K562 (cell line): Measurements from ENCODE around the gene CCDC74B. TPM values are rescaled to one million over a fixed set of nuclear protein-coding genes. Genes with fewer than 3 reads are reported as not detected.
A peak's percentile ranks its signal among the peaks of the same experiment; 100 is the strongest.
"Not testable (repeated sequence)": the region's sequence is repeated elsewhere in the genome, so short reads cannot be mapped to it uniquely, and the experiment has no call there.

Experiments used
- CREB1 ChIP-seq, 2 experiments: sonication (generic) in 1 of 2; formaldehyde crosslinking in 1 of 2; IDR thresholded peaks; 2 replicates each; pipeline versions ENCODE4 v1.6.1 to v1.8.0; 2012 to 2022; ENCODE audit warnings: inconsistent platforms in 1 of 2, mild to moderate bottlenecking in 1 of 2, missing genetic modification reagents in 1 of 2, moderate library complexity in 1 of 2
- CTBP1 ChIP-seq: fragments of 450-650 bp; IDR thresholded peaks from 2 replicates; pipeline ENCODE4 v1.6.1; 2016; ENCODE audit warnings: borderline replicate concordance
- EP300 ChIP-seq: IDR thresholded peaks from 2 replicates; pipeline ENCODE4 v1.6.1; 2012; ENCODE audit warnings: low read length, improper control_type of control experiment
- ESRRA ChIP-seq: fragments of 450-650 bp; IDR thresholded peaks from 2 replicates; pipeline ENCODE4 v1.6.1; 2014; ENCODE audit warnings: low read depth, mild to moderate bottlenecking, moderate library complexity, borderline replicate concordance
- FOSL1 ChIP-seq: fragments of 200-800 bp; sonication (Bioruptor generic); conservative IDR thresholded peaks from 2 replicates; pipeline ENCODE4 v1.6.1; 2016; ENCODE audit warnings: missing genetic modification characterization, missing compliant biosample characterization
- HNRNPL ChIP-seq: fragments of 200-400 bp; formaldehyde crosslinking; IDR thresholded peaks from 2 replicates; pipeline ENCODE4 v1.6.1; 2017; ENCODE audit warnings: low read depth, mild to moderate bottlenecking, low read length
- KLF1 ChIP-seq: fragments of 450-650 bp; IDR thresholded peaks from 2 replicates; pipeline ENCODE4 v1.6.1; 2016; ENCODE audit warnings: missing genetic modification characterization, missing compliant biosample characterization
- PHF8 ChIP-seq: fragments of 200-600 bp; sonication (generic); IDR thresholded peaks from 2 replicates; pipeline ENCODE4 v1.6.1; 2012; ENCODE audit warnings: mixed run types, mild to moderate bottlenecking, inconsistent platforms, low read length, moderate library complexity, borderline replicate concordance
- POLR2B ChIP-seq: fragments of 450-650 bp; IDR thresholded peaks from 2 replicates; pipeline ENCODE4 v1.6.1; 2018; ENCODE audit warnings: low read depth; ENCODE audit not compliant: partially characterized antibody
- RB1 ChIP-seq: fragments of 450-650 bp; IDR thresholded peaks from 2 replicates; pipeline ENCODE4 v1.6.1; 2017; ENCODE audit warnings: low read depth, mild to moderate bottlenecking
- RBM25 ChIP-seq: fragments of 200-400 bp; formaldehyde crosslinking; IDR thresholded peaks from 2 replicates; pipeline ENCODE4 v1.6.1; 2018; ENCODE audit warnings: low read length, low read depth, moderate library complexity; ENCODE audit not compliant: severe bottlenecking
- SMC3 ChIP-seq: conservative IDR thresholded peaks from 2 replicates; pipeline ENCODE4 v1.6.1; 2011; ENCODE audit warnings: low read depth, low read length, improper control_type of control experiment; ENCODE audit not compliant: insufficient read depth
- SRSF1 ChIP-seq: fragments of 200-400 bp; formaldehyde crosslinking; IDR thresholded peaks from 2 replicates; pipeline ENCODE4 v1.6.1; 2017; ENCODE audit warnings: mild to moderate bottlenecking, low read depth, low read length, moderate library complexity
- TBP ChIP-seq: optimal IDR thresholded peaks from 2 replicates; pipeline ENCODE3; 2011; ENCODE audit warnings: low read depth, low read length, improper control_type of control experiment
- TEAD1 ChIP-seq, 2 experiments: fragments of 450-650 bp in 1 of 2; sonication (generic) in 1 of 2; formaldehyde crosslinking; IDR thresholded peaks; 2 replicates each; pipeline versions ENCODE4 v1.4.0 to v1.8.0; 2020 to 2022; ENCODE audit warnings: mild to moderate bottlenecking in 2 of 2, missing genetic modification reagents in 1 of 2
- polyA plus RNA-seq, 8 experiments: library from polyadenylated mRNA; depleted of rRNA in 4 of 8; stranded (reverse) in 5 of 8; unstranded in 3 of 8; fragments of >200 nt; fragmentation: Nextera tagmentation in 2 of 8; fragmentation: Illumina TruSeq in 1 of 8; extraction: Ambion mirVana in 2 of 8; extraction: Trizol in 1 of 8; gene quantifications; 2 replicates each; pipeline versions ENCODE4 v1.2.1 to v1.2.3, GENCODE V29; 2011 to 2014; ENCODE audit warnings: inconsistent platforms in 1 of 8, missing spikeins in 1 of 8
- total RNA-seq, 7 experiments: library from RNA; depleted of rRNA in 6 of 7; stranded (reverse); fragments of >200 nt in 6 of 7; fragmentation: Illumina TruSeq in 2 of 7; extraction: Trizol in 2 of 7; gene quantifications; 2 replicates each; pipeline versions ENCODE4 v1.2.1 to v1.2.3, GENCODE V29; 2011 to 2021; ENCODE audit warnings: low replicate concordance in 1 of 7
- TF ChIP-seq, protein P1 (sequence below), 2 experiments: IDR thresholded peaks; 2 replicates each; pipeline ENCODE4 v1.6.1; 2011; ENCODE audit warnings: borderline replicate concordance in 1 of 2, control low read depth in 1 of 2, low read depth in 1 of 2, low read length in 1 of 2, mild to moderate bottlenecking in 1 of 2, mixed read lengths in 1 of 2, moderate library complexity in 1 of 2; ENCODE audit not compliant: insufficient read depth in 1 of 2, insufficient read length in 1 of 2, poor library complexity in 1 of 2, severe bottlenecking in 1 of 2; ENCODE audit errors: extremely low read depth in 1 of 2
- TF ChIP-seq, protein P2 (sequence below): fragments of 200-800 bp; sonication (Bioruptor generic); IDR thresholded peaks from 2 replicates; pipeline ENCODE4 v1.6.1; 2017; ENCODE audit warnings: missing genetic modification characterization, missing compliant biosample characterization
- TF ChIP-seq, protein P3 (sequence below): fragments of 250-450 bp; sonication (Bioruptor Pico); IDR thresholded peaks from 2 replicates; pipeline ENCODE4 v1.4.0; 2020

CCDC74B gene
- total and polyA plus RNA-seq, 9 of the 15 experiments (the other 6 are each of a cell fraction or from before 2014, with no cell fraction given) = 0.04 to 1.5 (median 0.52) TPM; not detected in 1

DNA sequence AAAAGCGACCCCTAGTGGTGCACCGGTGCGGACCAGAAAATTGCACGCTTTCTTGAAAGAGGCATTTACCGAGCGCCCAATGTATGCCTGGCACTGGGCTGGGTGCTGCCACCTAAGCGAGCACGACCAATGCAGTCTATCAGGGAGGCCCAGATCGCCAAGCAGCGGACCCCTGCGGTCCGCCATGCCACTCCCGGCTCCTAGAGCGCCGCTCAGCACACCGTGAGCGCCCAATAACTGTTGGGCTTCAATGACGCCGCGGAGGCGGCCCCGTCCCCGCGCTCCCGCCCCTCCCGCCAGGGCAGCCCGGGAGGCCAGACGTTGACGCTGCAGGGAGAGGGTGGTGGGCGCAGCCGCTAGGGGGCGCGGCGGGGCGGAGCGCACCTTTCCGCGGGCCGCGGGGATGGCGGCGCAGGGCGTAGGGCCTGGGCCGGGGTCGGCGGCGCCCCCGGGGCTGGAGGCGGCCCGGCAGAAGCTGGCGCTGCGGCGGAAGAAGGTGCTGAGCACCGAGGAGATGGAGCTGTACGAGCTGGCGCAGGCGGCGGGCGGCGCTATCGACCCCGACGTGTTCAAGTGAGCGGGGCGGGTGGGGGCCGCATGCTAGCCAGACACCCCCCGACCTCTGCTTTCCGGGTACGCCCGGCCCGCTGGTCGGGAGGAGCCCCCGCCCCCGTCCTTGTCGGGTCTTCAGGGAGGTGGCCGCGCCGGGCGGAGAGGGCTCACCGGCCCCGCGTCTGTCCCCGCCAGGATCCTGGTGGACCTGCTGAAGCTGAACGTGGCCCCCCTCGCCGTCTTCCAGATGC, 37.2 kb upstream of the CCDC74B start, which contains the start of gene MZT2B (continued):
- TF ChIP-seq, protein P1, sequence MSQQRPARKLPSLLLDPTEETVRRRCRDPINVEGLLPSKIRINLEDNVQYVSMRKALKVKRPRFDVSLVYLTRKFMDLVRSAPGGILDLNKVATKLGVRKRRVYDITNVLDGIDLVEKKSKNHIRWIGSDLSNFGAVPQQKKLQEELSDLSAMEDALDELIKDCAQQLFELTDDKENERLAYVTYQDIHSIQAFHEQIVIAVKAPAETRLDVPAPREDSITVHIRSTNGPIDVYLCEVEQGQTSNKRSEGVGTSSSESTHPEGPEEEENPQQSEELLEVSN (IDR thresholded peaks at IDR 0.05; ENCODE audit: borderline replicate concordance in 1 of 2, extremely low read depth in 1 of 2, insufficient read depth in 1 of 2, insufficient read length in 1 of 2, low read depth in 1 of 2, low read length in 1 of 2, poor library complexity in 1 of 2, severe bottlenecking in 1 of 2) = peak in 1 of 2 experiments; percentile 82
- TF ChIP-seq SMC3 (peak; percentile 60), KLF1 (tag) (peak; percentile 51; the same call in 1 of the 2 replicates), FOSL1 (peak; percentile 51; the same call in 1 of the 2 replicates), CREB1 (IDR thresholded peaks at IDR 0.05) (peak; percentile 61; the same call in 1 of the 2 replicates), EP300 (peak; percentile 11; the same call in 1 of the 2 replicates), POLR2B (peak; percentile 7), PHF8 (peak; percentile 68; the same call in 1 of the 2 replicates), HNRNPL (peak; percentile 90), TEAD1 (CRISPR knock-in tag; IDR thresholded peaks at IDR 0.05) (0 out of 4 replicates have a peak, but pooled peaks of 1 of the 2 experiments have one; percentile 46), ESRRA (peak; percentile 19; the same call in 1 of the 2 replicates), TBP (peak; percentile 45), RBM25 (peak; percentile 40), RB1 (peak; percentile 76), CTBP1 (peak; percentile 45; the same call in 1 of the 2 replicates), SRSF1 (0 out of 2 replicates have a peak, but pooled peaks have one; percentile 16)
- TF ChIP-seq, protein P2, sequence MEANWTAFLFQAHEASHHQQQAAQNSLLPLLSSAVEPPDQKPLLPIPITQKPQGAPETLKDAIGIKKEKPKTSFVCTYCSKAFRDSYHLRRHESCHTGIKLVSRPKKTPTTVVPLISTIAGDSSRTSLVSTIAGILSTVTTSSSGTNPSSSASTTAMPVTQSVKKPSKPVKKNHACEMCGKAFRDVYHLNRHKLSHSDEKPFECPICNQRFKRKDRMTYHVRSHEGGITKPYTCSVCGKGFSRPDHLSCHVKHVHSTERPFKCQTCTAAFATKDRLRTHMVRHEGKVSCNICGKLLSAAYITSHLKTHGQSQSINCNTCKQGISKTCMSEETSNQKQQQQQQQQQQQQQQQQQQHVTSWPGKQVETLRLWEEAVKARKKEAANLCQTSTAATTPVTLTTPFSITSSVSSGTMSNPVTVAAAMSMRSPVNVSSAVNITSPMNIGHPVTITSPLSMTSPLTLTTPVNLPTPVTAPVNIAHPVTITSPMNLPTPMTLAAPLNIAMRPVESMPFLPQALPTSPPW (CRISPR knock-in tag) = peak; percentile 96
- not testable (repeated sequence) for TF ChIP-seq CREB1 (CRISPR knock-in tag; IDR thresholded peaks at IDR 0.05)
- TF ChIP-seq, protein P3, sequence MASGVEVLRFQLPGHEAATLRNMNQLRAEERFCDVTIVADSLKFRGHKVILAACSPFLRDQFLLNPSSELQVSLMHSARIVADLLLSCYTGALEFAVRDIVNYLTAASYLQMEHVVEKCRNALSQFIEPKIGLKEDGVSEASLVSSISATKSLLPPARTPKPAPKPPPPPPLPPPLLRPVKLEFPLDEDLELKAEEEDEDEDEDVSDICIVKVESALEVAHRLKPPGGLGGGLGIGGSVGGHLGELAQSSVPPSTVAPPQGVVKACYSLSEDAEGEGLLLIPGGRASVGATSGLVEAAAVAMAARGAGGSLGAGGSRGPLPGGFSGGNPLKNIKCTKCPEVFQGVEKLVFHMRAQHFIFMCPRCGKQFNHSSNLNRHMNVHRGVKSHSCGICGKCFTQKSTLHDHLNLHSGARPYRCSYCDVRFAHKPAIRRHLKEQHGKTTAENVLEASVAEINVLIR (CRISPR knock-in tag) = peak; percentile 35; the same call in 1 of the 2 replicates
